IMR-90 (cell line): ENCODE results near the gene BCAS4. TPM values are rescaled to one million over a fixed set of nuclear protein-coding genes. Genes with fewer than 3 reads are reported as not detected.

ENCODE experiments used
- ATAC-seq: fragments of 200-7000 bp; cut with Tn5 transposase; 2 replicates; pipeline ENCODE4 v1.9.1; 2020; ENCODE audit warnings: low read depth, mild to moderate bottlenecking, moderate library complexity
- BruUV-seq: library from RNA; stranded (reverse); fragments of 400-500 nt; replicated peaks from 2 replicates; lab custom pipeline; 2021; lab: Mats Ljungman, UMichigan
- CTCF ChIA-PET: fragments of 300-600 bp; formaldehyde crosslinking; extraction: SDS; loops from one replicate; lab custom pipeline; 2021; ENCODE audit warnings: antibody characterized with exemption; lab: Yijun Ruan, JAX
- POLR2A ChIA-PET: fragments of 300-600 bp; sonication (Branson Sonifier 250); formaldehyde crosslinking; loops from one replicate; lab custom pipeline; 2022; ENCODE audit warnings: antibody characterized with exemption; ENCODE audit not compliant: unreplicated experiment; lab: Charles Lee
- DNase-seq: peaks from one replicate; pipeline ENCODE4 v3.0.0; 2013
- H2AFZ ChIP-seq: replicated peaks from 2 replicates; pipeline ENCODE3; 2013; ENCODE audit warnings: low read length, mild to moderate bottlenecking; ENCODE audit not compliant: poor library complexity
- H2AK5ac ChIP-seq: 2 replicates; pipeline ENCODE4 v1.6.1; 2013; ENCODE audit warnings: low read depth, low read length, inconsistent platforms
- H2AK9ac ChIP-seq: replicated peaks from 2 replicates; pipeline ENCODE3; 2013; ENCODE audit warnings: mild to moderate bottlenecking, low read depth, low read length, moderate library complexity; ENCODE audit not compliant: poor library complexity
- H2BK120ac ChIP-seq: 2 replicates; pipeline ENCODE4 v1.6.1; 2013; ENCODE audit warnings: low read depth, low read length, inconsistent platforms
- H2BK15ac ChIP-seq: 3 replicates; pipeline ENCODE4 v1.6.1; 2013; ENCODE audit warnings: low read depth, low read length, inconsistent platforms
- H2BK20ac ChIP-seq: 2 replicates; pipeline ENCODE4 v1.6.1; 2013; ENCODE audit warnings: low read depth, mild to moderate bottlenecking, inconsistent platforms, low read length, moderate library complexity
- H2BK5ac ChIP-seq: 2 replicates; pipeline ENCODE4 v1.6.1; 2013; ENCODE audit warnings: mild to moderate bottlenecking, low read depth, low read length, inconsistent platforms; ENCODE audit not compliant: poor library complexity, severe bottlenecking
- H3K14ac ChIP-seq: replicated peaks from 2 replicates; pipeline ENCODE4 v1.6.1; 2013; ENCODE audit warnings: low read depth, low read length, inconsistent platforms
- H3K18ac ChIP-seq: 2 replicates; pipeline ENCODE4 v1.6.1; 2013; ENCODE audit warnings: low read depth, low read length, control low read depth
- H3K23ac ChIP-seq: 2 replicates; pipeline ENCODE4 v1.6.1; 2013; ENCODE audit warnings: low read depth, low read length, inconsistent platforms
- H3K27ac ChIP-seq: 2 replicates; pipeline ENCODE4 v1.5.1; 2013; ENCODE audit warnings: mild to moderate bottlenecking, control low read depth, low read length; ENCODE audit not compliant: insufficient read depth
- H3K27me3 ChIP-seq: 2 replicates; pipeline ENCODE4 v1.6.1; 2013; ENCODE audit warnings: low read length; ENCODE audit not compliant: control insufficient read depth, insufficient read depth
- H3K36me3 ChIP-seq: 2 replicates; pipeline ENCODE4 v1.6.1; 2013; ENCODE audit warnings: low read length, mixed read lengths; ENCODE audit not compliant: control insufficient read depth, insufficient read depth
- H3K4ac ChIP-seq: 2 replicates; pipeline ENCODE4 v1.6.1; 2013; ENCODE audit warnings: low read depth, low read length, inconsistent platforms
- H3K4me1 ChIP-seq: 2 replicates; pipeline ENCODE4 v1.6.1; 2013; ENCODE audit warnings: low read length, mixed read lengths; ENCODE audit not compliant: control insufficient read depth, insufficient read depth
- H3K4me2 ChIP-seq: 2 replicates; pipeline ENCODE4 v1.6.1; 2013; ENCODE audit warnings: low read depth, mild to moderate bottlenecking, control low read depth, low read length, moderate library complexity
- H3K4me3 ChIP-seq: 2 replicates; pipeline ENCODE4 v1.5.1; 2013; ENCODE audit warnings: low read depth, mild to moderate bottlenecking, control low read depth, low read length, moderate library complexity; ENCODE audit not compliant: insufficient read depth
- H3K56ac ChIP-seq: 2 replicates; pipeline ENCODE4 v1.6.1; 2013; ENCODE audit warnings: low read length, inconsistent platforms; ENCODE audit not compliant: insufficient read depth; ENCODE audit errors: extremely low read depth
- H3K79me1 ChIP-seq, 2 experiments: 2 replicates each; pipeline ENCODE4 v1.6.1; 2013; ENCODE audit warnings: low read length in 2 of 2, inconsistent platforms in 1 of 2, low read depth in 1 of 2
- H3K9ac ChIP-seq: 2 replicates; pipeline ENCODE4 v1.6.1; 2013; ENCODE audit warnings: low read depth, low read length, control low read depth
- H3K9me1 ChIP-seq: 2 replicates; pipeline ENCODE4 v1.6.1; 2013; ENCODE audit warnings: low read length, inconsistent platforms; ENCODE audit not compliant: insufficient read depth
- H3K9me3 ChIP-seq: 2 replicates; pipeline ENCODE4 v1.6.1; 2013; ENCODE audit warnings: low read length; ENCODE audit not compliant: control insufficient read depth, insufficient read depth
- H4K20me1 ChIP-seq: 2 replicates; pipeline ENCODE4 v1.6.1; 2013; ENCODE audit warnings: low read length, inconsistent platforms; ENCODE audit not compliant: insufficient read depth
- H4K5ac ChIP-seq: 2 replicates; pipeline ENCODE4 v1.6.1; 2013; ENCODE audit warnings: mild to moderate bottlenecking, low read depth, low read length, control low read depth
- H4K8ac ChIP-seq, 2 experiments: 2 replicates each; pipeline ENCODE4 v1.6.1; 2013; ENCODE audit warnings: low read depth in 2 of 2, low read length in 2 of 2, control low read depth in 1 of 2, inconsistent platforms in 1 of 2
- H4K91ac ChIP-seq: 2 replicates; pipeline ENCODE4 v1.6.1; 2013; ENCODE audit warnings: low read depth, low read length, inconsistent platforms; ENCODE audit not compliant: insufficient read depth
- BHLHE40 ChIP-seq: fragments of 150-350 bp; IDR thresholded peaks from 2 replicates; pipeline ENCODE4 v1.6.1; 2016; ENCODE audit warnings: mild to moderate bottlenecking, low read depth, low read length
- CEBPB ChIP-seq: IDR thresholded peaks from 2 replicates; pipeline ENCODE4 v1.6.1; 2012; ENCODE audit warnings: low read depth, low read length, improper control_type of control experiment
- CHD1 ChIP-seq: IDR thresholded peaks from 2 replicates; pipeline ENCODE4 v1.6.1; 2012; ENCODE audit warnings: low read depth, low read length, improper control_type of control experiment
- CTCF ChIP-seq: conservative IDR thresholded peaks from 2 replicates; pipeline ENCODE4 v1.5.1; 2012; ENCODE audit warnings: mild to moderate bottlenecking, low read depth, low read length, improper control_type of control experiment
- ELK1 ChIP-seq: fragments of 150-350 bp; IDR thresholded peaks from 2 replicates; pipeline ENCODE4 v1.6.1; 2016; ENCODE audit warnings: low read depth, mild to moderate bottlenecking, low read length, moderate library complexity, borderline replicate concordance
- FOS ChIP-seq: fragments of 150-350 bp; IDR thresholded peaks from 2 replicates; pipeline ENCODE4 v1.6.1; 2016; ENCODE audit warnings: low read depth, low read length
- MAFK ChIP-seq: IDR thresholded peaks from 2 replicates; pipeline ENCODE4 v1.6.1; 2012; ENCODE audit warnings: low read depth, low read length, improper control_type of control experiment
- MAZ ChIP-seq: IDR thresholded peaks from 2 replicates; pipeline ENCODE4 v1.6.1; 2012; ENCODE audit warnings: low read depth, mild to moderate bottlenecking, low read length, improper control_type of control experiment, moderate library complexity, borderline replicate concordance
- MXI1 ChIP-seq: IDR thresholded peaks from 2 replicates; pipeline ENCODE4 v1.6.1; 2012; ENCODE audit warnings: low read depth, mild to moderate bottlenecking, low read length, moderate library complexity, borderline replicate concordance
- NFE2L2 ChIP-seq: fragments of 150-350 bp; IDR thresholded peaks from 2 replicates; pipeline ENCODE4 v1.6.1; 2016; ENCODE audit warnings: low read depth, mild to moderate bottlenecking, low read length
- POLR2A ChIP-seq: IDR thresholded peaks from 2 replicates; pipeline ENCODE4 v1.6.1; 2012; ENCODE audit warnings: mild to moderate bottlenecking, low read depth, low read length
- RAD21 ChIP-seq: IDR thresholded peaks from 2 replicates; pipeline ENCODE4 v1.6.1; 2012; ENCODE audit warnings: low read length, improper control_type of control experiment
- RCOR1 ChIP-seq: IDR thresholded peaks from 2 replicates; pipeline ENCODE4 v1.6.1; 2012; ENCODE audit warnings: mild to moderate bottlenecking, low read length, improper control_type of control experiment; ENCODE audit not compliant: insufficient replicate concordance
- RFX5 ChIP-seq: IDR thresholded peaks from 2 replicates; pipeline ENCODE4 v1.8.0; 2012; ENCODE audit warnings: low read depth, mild to moderate bottlenecking, low read length, moderate library complexity
- SMC3 ChIP-seq: fragments of 150-350 bp; IDR thresholded peaks from 2 replicates; pipeline ENCODE4 v1.6.1; 2016; ENCODE audit warnings: low read depth, mild to moderate bottlenecking, antibody characterized with exemption, low read length, moderate library complexity
- USF2 ChIP-seq: fragments of 150-350 bp; IDR thresholded peaks from 2 replicates; pipeline ENCODE4 v1.6.1; 2017; ENCODE audit warnings: mild to moderate bottlenecking, antibody characterized with exemption, low read length, low read depth
- WGBS, 2 experiments: methylation state at CpG; one replicate each; pipeline versions ENCODE4 v1.1.5 to v1.1.7; 2013; ENCODE audit warnings: missing lambda C conversion rate in 2 of 2; ENCODE audit not compliant: insufficient read length in 1 of 2; ENCODE audit errors: extremely low coverage in 2 of 2; 5-methylcytosine and 5-hydroxymethylcytosine counted together
- dilution Hi-C: fragments of 300-500 bp; cut with HindIII; formaldehyde crosslinking; loops from one replicate; pipeline ENCODE4 v1.14.3; 2018; ENCODE audit warnings: low sequenced_read_pairs; ENCODE audit not compliant: unreplicated experiment
- in situ Hi-C: fragments of 300-500 bp; cut with MboI; formaldehyde crosslinking; loops from 3 replicates; pipeline ENCODE4 v1.14.3; 2019; ENCODE audit warnings: low sequenced_read_pairs, inconsistent platforms, mixed read lengths
- intact Hi-C: fragments of 100-400 bp; cut with micrococcal nuclease; formaldehyde crosslinking; loops from 2 replicates; pipeline ENCODE4 v1.10.0; 2022
- polyA plus RNA-seq, 3 experiments: library from polyadenylated mRNA; depleted of rRNA; stranded (reverse); fragments of >200 nt; gene quantifications; 2 replicates each; pipeline ENCODE4 v1.2.3, GENCODE V29; 2012; ENCODE audit warnings: low replicate concordance in 1 of 3
- total RNA-seq: library from RNA; depleted of rRNA; stranded (reverse); fragments of >200 nt; gene quantifications from 2 replicates; pipeline ENCODE4 v1.2.3, GENCODE V29; 2012

Gene BCAS4
- total and polyA plus RNA-seq, 2 of the 4 experiments (the other 2 are of a cell fraction), result 42.7 to 47.5 TPM

GRCh38 chr20:50777373-50777772, 17.5 kb upstream of the BCAS4 start:
- intact Hi-C loops, result no loop called here
- no peaks in the 10 kb centered on the region for H3K36me3 ChIP-seq
- H4K8ac ChIP-seq, result no peak overlapping the region
- no peak overlapping the region for H2BK5ac ChIP-seq
- H2AFZ ChIP-seq, result no peak overlapping the region
- H2BK15ac ChIP-seq, result no peak overlapping the region
- H2BK20ac ChIP-seq, result no peak overlapping the region
- H3K23ac ChIP-seq, result no peak overlapping the region
- no peak overlapping the region for H3K27ac ChIP-seq
- H3K9me3 ChIP-seq, result no peaks in the 10 kb centered on the region
- H3K14ac ChIP-seq, result no peak overlapping the region
- peaks cover 12% of the 10 kb centered on the region for H3K27me3 ChIP-seq
- no peak overlapping the region for H3K18ac ChIP-seq
- H4K5ac ChIP-seq, result no peak overlapping the region
- H3K9me1 ChIP-seq, result no peaks in the 10 kb centered on the region
- CTCF ChIA-PET, result interaction anchor here (0.7 to 1.6 kb wide), 2 partner anchors 11 to 569 kb away, joined by 3 to 8 read pairs; no protein-coding TSS in a partner anchor
- no peak overlapping the region for H4K91ac ChIP-seq
- no TSS peak for BruUV-seq
- no peak overlapping the region for H3K56ac ChIP-seq
- POLR2A ChIA-PET, result no interaction called here
- no peak overlapping the region for H2BK120ac ChIP-seq
- TF ChIP-seq FOS, result no peak
- no peak for TF ChIP-seq RFX5
- TF ChIP-seq CEBPB, result no peak
- TF ChIP-seq USF2, result no peak
- TF ChIP-seq SMC3, result no peak
- no peak for TF ChIP-seq ELK1
- TF ChIP-seq RAD21, result no peak
- no peak for TF ChIP-seq MAZ
- TF ChIP-seq MXI1, result no peak
- TF ChIP-seq MAFK, result no peak
- TF ChIP-seq RCOR1, result no peak
- no peak for TF ChIP-seq CHD1
- TF ChIP-seq CTCF, result no peak
- TF ChIP-seq BHLHE40, result no peak
- no peak for TF ChIP-seq NFE2L2
- TF ChIP-seq POLR2A, result no peak
- no peak overlapping the region for H2AK9ac ChIP-seq
- H4K20me1 ChIP-seq, result no peaks in the 10 kb centered on the region
- no peaks in the 10 kb centered on the region for H3K4me1 ChIP-seq
- no peak overlapping the region for H3K4me3 ChIP-seq
- H3K4me2 ChIP-seq, result no peak overlapping the region
- H3K4ac ChIP-seq, result no peak overlapping the region
- WGBS, 2 experiments, result no CpG with 5 or more reads among the region's 2 CpGs
- dilution Hi-C loops, result no loop called here
- no peaks in the 10 kb centered on the region for H3K79me1 ChIP-seq
- ATAC-seq, result no peak
- no peak for DNase-seq
- no peak overlapping the region for H2AK5ac ChIP-seq
- in situ Hi-C loops, result no loop called here
- H3K9ac ChIP-seq, result no peak overlapping the region
